Measurements from ENCODE around the gene UNC119.

Gene UNC119

GRCh38 chr17:28547623-28548416 is 4.6 kb downstream of the UNC119 start:
- peak; percentile 65 for DNase-seq (ENCODE audit: low spot score)
- no peaks in the 10 kb centered on the region for H3K27me3 ChIP-seq (ENCODE audit: control insufficient read depth in 3 of 3, insufficient read depth in 3 of 3, low read depth in 1 of 3, low read length in 3 of 3)
- H3K23ac ChIP-seq (ENCODE audit: low read depth, low read length, poor library complexity), result no peak overlapping the region

GRCh38 chr17:28547096-28547622 is 5.3 kb downstream of the UNC119 start:
- no peak overlapping the region for H2BK5ac ChIP-seq (ENCODE audit: low read length)

More at GRCh38 chr17:28547623-28548416, 4.6 kb downstream of the UNC119 start:
- Histone ChIP-seq H3K36me3 (replicated peaks in 1 of 2; ENCODE audit: control insufficient read depth in 2 of 2, insufficient read depth in 2 of 2, low read length in 2 of 2) (peaks cover 5 to 23% of the 10 kb centered on the region in 2 donors), H2BK15ac (ENCODE audit: low read length) (no peak overlapping the region), H3K27ac (replicated peaks; ENCODE audit: low read length) (no peak overlapping the region), H2AK5ac (ENCODE audit: low read depth, low read length) (peak overlapping the region; percentile 19), H3K79me1 (ENCODE audit: low read depth, low read length) (peaks cover 6% of the 10 kb centered on the region), H4K91ac (ENCODE audit: low read depth, low read length, poor library complexity) (no peak overlapping the region), H2BK120ac (ENCODE audit: low read depth, low read length) (no peak overlapping the region), H3K9me3 (replicated peaks in 1 of 2; ENCODE audit: control insufficient read depth in 2 of 2, insufficient read depth in 1 of 2, low read depth in 1 of 2, low read length in 2 of 2) (no peaks in the 10 kb centered on the region), H3K18ac (ENCODE audit: low read length) (no peak overlapping the region), H2BK12ac (ENCODE audit: low read length) (no peak overlapping the region), H2AFZ (ENCODE audit: low read length) (no peak overlapping the region), H3K4me3 (ENCODE audit: low read length in 2 of 2) (no peak overlapping the region), H3K4ac (ENCODE audit: low read length) (no peak overlapping the region), H3K4me2 (ENCODE audit: insufficient read depth, low read length, poor library complexity, severe bottlenecking) (no peak overlapping the region), H2BK5ac (ENCODE audit: low read length) (no peak overlapping the region), H3K9ac (ENCODE audit: low read depth, low read length, poor library complexity) (no peak overlapping the region), H3K4me1 (ENCODE audit: control insufficient read depth in 2 of 2, insufficient read depth in 1 of 2, low read depth in 1 of 2, low read length in 2 of 2) (peaks cover 14 to 24% of the 10 kb centered on the region in 2 donors), H3K14ac (ENCODE audit: low read length) (no peak overlapping the region), H4K8ac (ENCODE audit: low read depth, low read length) (no peak overlapping the region)
- no CpG with 5 or more reads among the region's 26 CpGs for WGBS, 2 donors (ENCODE audit: extremely low coverage in 2 of 2, insufficient read length in 2 of 2, insufficient replicate concordance in 1 of 2)

GRCh38 chr17:28545787-28546415 is 6.5 kb downstream of the UNC119 start:
- Histone ChIP-seq H3K27ac (replicated peaks; ENCODE audit: low read length) (no peak overlapping the region), H3K14ac (ENCODE audit: low read length) (no peak overlapping the region), H3K23ac (ENCODE audit: low read depth, low read length, poor library complexity) (peak overlapping the region; percentile 46), H3K36me3 (replicated peaks in 1 of 2; ENCODE audit: control insufficient read depth in 2 of 2, insufficient read depth in 2 of 2, low read length in 2 of 2) (peaks cover 5 to 23% of the 10 kb centered on the region in 2 donors), H3K4me2 (ENCODE audit: insufficient read depth, low read length, poor library complexity, severe bottlenecking) (no peak overlapping the region), H3K79me1 (ENCODE audit: low read depth, low read length) (no peaks in the 10 kb centered on the region), H2AK5ac (ENCODE audit: low read depth, low read length) (no peak overlapping the region), H2BK5ac (ENCODE audit: low read length) (no peak overlapping the region), H2BK120ac (ENCODE audit: low read depth, low read length) (no peak overlapping the region), H4K8ac (ENCODE audit: low read depth, low read length) (no peak overlapping the region), H4K91ac (ENCODE audit: low read depth, low read length, poor library complexity) (no peak overlapping the region), H2BK15ac (ENCODE audit: low read length) (no peak overlapping the region), H3K9ac (ENCODE audit: low read depth, low read length, poor library complexity) (no peak overlapping the region), H2AFZ (ENCODE audit: low read length) (no peak overlapping the region), H3K4me1 (ENCODE audit: control insufficient read depth in 2 of 2, insufficient read depth in 1 of 2, low read depth in 1 of 2, low read length in 2 of 2) (peaks cover 4 to 17% of the 10 kb centered on the region in 2 donors), H3K9me3 (replicated peaks in 1 of 2; ENCODE audit: control insufficient read depth in 2 of 2, insufficient read depth in 1 of 2, low read depth in 1 of 2, low read length in 2 of 2) (no peaks in the 10 kb centered on the region), H3K27me3 (ENCODE audit: control insufficient read depth in 3 of 3, insufficient read depth in 3 of 3, low read depth in 1 of 3, low read length in 3 of 3) (no peaks in the 10 kb centered on the region), H3K4me3 (ENCODE audit: low read length in 2 of 2) (no peak overlapping the region), H3K4ac (ENCODE audit: low read length) (no peak overlapping the region), H3K18ac (ENCODE audit: low read length) (no peak overlapping the region), H2BK12ac (ENCODE audit: low read length) (no peak overlapping the region)
- no peak for DNase-seq (ENCODE audit: low spot score)
- WGBS, 2 donors (ENCODE audit: extremely low coverage in 2 of 2, insufficient read length in 2 of 2, insufficient replicate concordance in 1 of 2), result no CpG with 5 or more reads among the region's 6 CpGs

More at GRCh38 chr17:28547096-28547622, 5.3 kb downstream of the UNC119 start:
- Histone ChIP-seq H3K9ac (ENCODE audit: low read depth, low read length, poor library complexity) (no peak overlapping the region), H3K4me2 (ENCODE audit: insufficient read depth, low read length, poor library complexity, severe bottlenecking) (no peak overlapping the region), H2AFZ (ENCODE audit: low read length) (no peak overlapping the region), H3K4me3 (ENCODE audit: low read length in 2 of 2) (no peak overlapping the region), H4K8ac (ENCODE audit: low read depth, low read length) (no peak overlapping the region), H3K4ac (ENCODE audit: low read length) (no peak overlapping the region), H4K91ac (ENCODE audit: low read depth, low read length, poor library complexity) (no peak overlapping the region), H3K14ac (ENCODE audit: low read length) (no peak overlapping the region), H3K23ac (ENCODE audit: low read depth, low read length, poor library complexity) (no peak overlapping the region), H3K36me3 (replicated peaks in 1 of 2; ENCODE audit: control insufficient read depth in 2 of 2, insufficient read depth in 2 of 2, low read length in 2 of 2) (peaks cover 5 to 23% of the 10 kb centered on the region in 2 donors), H3K9me3 (replicated peaks in 1 of 2; ENCODE audit: control insufficient read depth in 2 of 2, insufficient read depth in 1 of 2, low read depth in 1 of 2, low read length in 2 of 2) (no peaks in the 10 kb centered on the region), H2BK15ac (ENCODE audit: low read length) (no peak overlapping the region), H3K79me1 (ENCODE audit: low read depth, low read length) (peaks cover 6% of the 10 kb centered on the region), H3K27me3 (ENCODE audit: control insufficient read depth in 3 of 3, insufficient read depth in 3 of 3, low read depth in 1 of 3, low read length in 3 of 3) (no peaks in the 10 kb centered on the region), H3K27ac (replicated peaks; ENCODE audit: low read length) (no peak overlapping the region), H2AK5ac (ENCODE audit: low read depth, low read length) (no peak overlapping the region), H3K4me1 (ENCODE audit: control insufficient read depth in 2 of 2, insufficient read depth in 1 of 2, low read depth in 1 of 2, low read length in 2 of 2) (peaks cover 12 to 21% of the 10 kb centered on the region in 2 donors), H3K18ac (ENCODE audit: low read length) (no peak overlapping the region), H2BK120ac (ENCODE audit: low read depth, low read length) (no peak overlapping the region), H2BK12ac (ENCODE audit: low read length) (no peak overlapping the region)
- WGBS, 2 donors (ENCODE audit: extremely low coverage in 2 of 2, insufficient read length in 2 of 2, insufficient replicate concordance in 1 of 2), result no CpG with 5 or more reads among the region's 14 CpGs
- no peak for DNase-seq (ENCODE audit: low spot score)

GRCh38 chr17:28545141-28545503 is 7.3 kb downstream of the UNC119 start:
- Histone ChIP-seq H4K8ac (ENCODE audit: low read depth, low read length) (no peak overlapping the region), H3K27ac (replicated peaks; ENCODE audit: low read length) (no peak overlapping the region), H3K79me1 (ENCODE audit: low read depth, low read length) (no peaks in the 10 kb centered on the region), H2BK15ac (ENCODE audit: low read length) (no peak overlapping the region), H3K18ac (ENCODE audit: low read length) (no peak overlapping the region), H3K14ac (ENCODE audit: low read length) (no peak overlapping the region), H2BK120ac (ENCODE audit: low read depth, low read length) (no peak overlapping the region), H3K9ac (ENCODE audit: low read depth, low read length, poor library complexity) (no peak overlapping the region), H3K4me1 (ENCODE audit: control insufficient read depth in 2 of 2, insufficient read depth in 1 of 2, low read depth in 1 of 2, low read length in 2 of 2) (peaks cover 4 to 15% of the 10 kb centered on the region in 2 donors), H2AK5ac (ENCODE audit: low read depth, low read length) (no peak overlapping the region), H3K9me3 (replicated peaks in 1 of 2; ENCODE audit: control insufficient read depth in 2 of 2, insufficient read depth in 1 of 2, low read depth in 1 of 2, low read length in 2 of 2) (no peaks in the 10 kb centered on the region), H3K4me3 (ENCODE audit: low read length in 2 of 2) (no peak overlapping the region), H3K23ac (ENCODE audit: low read depth, low read length, poor library complexity) (no peak overlapping the region), H2BK5ac (ENCODE audit: low read length) (no peak overlapping the region), H2BK12ac (ENCODE audit: low read length) (no peak overlapping the region), H4K91ac (ENCODE audit: low read depth, low read length, poor library complexity) (no peak overlapping the region), H2AFZ (ENCODE audit: low read length) (no peak overlapping the region), H3K4me2 (ENCODE audit: insufficient read depth, low read length, poor library complexity, severe bottlenecking) (no peak overlapping the region), H3K4ac (ENCODE audit: low read length) (no peak overlapping the region), H3K36me3 (replicated peaks in 1 of 2; ENCODE audit: control insufficient read depth in 2 of 2, insufficient read depth in 2 of 2, low read length in 2 of 2) (peaks cover 5 to 23% of the 10 kb centered on the region in 2 donors), H3K27me3 (ENCODE audit: control insufficient read depth in 3 of 3, insufficient read depth in 3 of 3, low read depth in 1 of 3, low read length in 3 of 3) (no peaks in the 10 kb centered on the region)
- no CpG with 5 or more reads among the region's 2 CpGs for WGBS, 2 donors (ENCODE audit: extremely low coverage in 2 of 2, insufficient read length in 2 of 2, insufficient replicate concordance in 1 of 2)
- no peak for DNase-seq (ENCODE audit: low spot score)
